K562 (cell line): ENCODE results near the gene NQO2. TPM values are rescaled to one million over a fixed set of nuclear protein-coding genes. Genes with fewer than 3 reads are reported as not detected.

ENCODE experiments used
- CBX2 ChIP-seq: fragments of 200-600 bp; sonication (generic); IDR thresholded peaks from one replicate; pipeline ENCODE4 v1.6.1; 2012; ENCODE audit warnings: mild to moderate bottlenecking, low read length, inconsistent platforms; ENCODE audit not compliant: insufficient read depth, poor library complexity, severe bottlenecking
- CHD1 ChIP-seq: fragments of 200-600 bp; sonication (generic); IDR thresholded peaks from one replicate; pipeline ENCODE4 v1.6.1; 2012; ENCODE audit warnings: mild to moderate bottlenecking, moderate library complexity, low read length, inconsistent platforms
- DPF2 ChIP-seq: fragments of 450-650 bp; IDR thresholded peaks from 2 replicates; pipeline ENCODE4 v1.6.1; 2016
- LARP7 ChIP-seq: fragments of 450-650 bp; IDR thresholded peaks from 2 replicates; pipeline ENCODE4 v1.6.1; 2016
- NELFE ChIP-seq: IDR thresholded peaks from 2 replicates; pipeline ENCODE4 v1.6.1; 2011; ENCODE audit warnings: mild to moderate bottlenecking; ENCODE audit not compliant: insufficient read depth, insufficient read length
- NFIX ChIP-seq: fragments of 250-450 bp; sonication (Bioruptor Pico); IDR thresholded peaks from 2 replicates; pipeline ENCODE4 v1.4.0; 2020; ENCODE audit warnings: low read depth, mild to moderate bottlenecking, moderate library complexity
- PCBP2 ChIP-seq: fragments of 200-400 bp; formaldehyde crosslinking; IDR thresholded peaks from 2 replicates; pipeline ENCODE4 v1.6.1; 2018; ENCODE audit warnings: low read length, low read depth, mild to moderate bottlenecking, moderate library complexity; ENCODE audit not compliant: poor library complexity, severe bottlenecking
- SIRT6 ChIP-seq: IDR thresholded peaks from one replicate; pipeline ENCODE4 v1.6.1; 2012; ENCODE audit warnings: low read depth, mild to moderate bottlenecking, control low read depth, inconsistent platforms, low read length, moderate library complexity
- SUPT5H ChIP-seq: fragments of 450-650 bp; IDR thresholded peaks from 2 replicates; pipeline ENCODE4 v1.6.1; 2016
- TSC22D4 ChIP-seq: fragments of 450-650 bp; IDR thresholded peaks from 2 replicates; pipeline ENCODE4 v1.6.1; 2016; ENCODE audit warnings: missing genetic modification characterization, missing biosample characterization, control low read depth
- YY1 ChIP-seq, 3 experiments: IDR thresholded peaks; 2 replicates each; pipeline ENCODE4 v1.6.1; 2011; ENCODE audit warnings: low read length in 2 of 3, mild to moderate bottlenecking in 2 of 3, moderate library complexity in 2 of 3, borderline replicate concordance in 1 of 3, control low read depth in 1 of 3, low read depth in 1 of 3; ENCODE audit not compliant: insufficient read depth in 3 of 3, insufficient replicate concordance in 2 of 3, control insufficient read depth in 1 of 3, insufficient read length in 1 of 3; ENCODE audit errors: extremely low read depth in 1 of 3
- ZNF41 ChIP-seq: fragments of 250-450 bp; sonication (Bioruptor Pico); conservative IDR thresholded peaks from 2 replicates; pipeline ENCODE4 v1.4.0; 2020; ENCODE audit warnings: mild to moderate bottlenecking
- polyA plus RNA-seq, 8 experiments: library from polyadenylated mRNA; depleted of rRNA in 4 of 8; stranded (reverse) in 5 of 8; unstranded in 3 of 8; fragments of >200 nt; fragmentation: Nextera tagmentation in 2 of 8; fragmentation: Illumina TruSeq in 1 of 8; extraction: Ambion mirVana in 2 of 8; extraction: Trizol in 1 of 8; gene quantifications; 2 replicates each; pipeline versions ENCODE4 v1.2.1 to v1.2.3, GENCODE V29; 2011 to 2014; ENCODE audit warnings: inconsistent platforms in 1 of 8, missing spikeins in 1 of 8
- total RNA-seq, 7 experiments: library from RNA; depleted of rRNA in 6 of 7; stranded (reverse); fragments of >200 nt in 6 of 7; fragmentation: Illumina TruSeq in 2 of 7; extraction: Trizol in 2 of 7; gene quantifications; 2 replicates each; pipeline versions ENCODE4 v1.2.1 to v1.2.3, GENCODE V29; 2011 to 2021; ENCODE audit warnings: low replicate concordance in 1 of 7
- TF ChIP-seq, protein P1 (sequence below): fragments of 250-450 bp; sonication (Bioruptor Pico); IDR thresholded peaks from 2 replicates; pipeline ENCODE4 v1.9.0; 2021; ENCODE audit warnings: mild to moderate bottlenecking, inconsistent platforms
- TF ChIP-seq, protein P2 (sequence below): fragments of 450-650 bp; IDR thresholded peaks from 2 replicates; pipeline ENCODE4 v1.6.1; 2016; ENCODE audit warnings: low read depth
- TF ChIP-seq, protein P3 (sequence below), 2 experiments: fragments of 450-650 bp in 1 of 2; sonication (generic) in 1 of 2; formaldehyde crosslinking; conservative IDR thresholded peaks; 2 replicates each; pipeline versions ENCODE4 v1.4.0 to v1.8.1; 2020 to 2022; ENCODE audit warnings: mild to moderate bottlenecking in 1 of 2, missing genetic modification reagents in 1 of 2

Gene NQO2
- total and polyA plus RNA-seq, 9 of the 15 experiments (the other 6 are each of a cell fraction or from before 2014, with no cell fraction given), result 54.6 to 214 (median 116) TPM

DNA sequence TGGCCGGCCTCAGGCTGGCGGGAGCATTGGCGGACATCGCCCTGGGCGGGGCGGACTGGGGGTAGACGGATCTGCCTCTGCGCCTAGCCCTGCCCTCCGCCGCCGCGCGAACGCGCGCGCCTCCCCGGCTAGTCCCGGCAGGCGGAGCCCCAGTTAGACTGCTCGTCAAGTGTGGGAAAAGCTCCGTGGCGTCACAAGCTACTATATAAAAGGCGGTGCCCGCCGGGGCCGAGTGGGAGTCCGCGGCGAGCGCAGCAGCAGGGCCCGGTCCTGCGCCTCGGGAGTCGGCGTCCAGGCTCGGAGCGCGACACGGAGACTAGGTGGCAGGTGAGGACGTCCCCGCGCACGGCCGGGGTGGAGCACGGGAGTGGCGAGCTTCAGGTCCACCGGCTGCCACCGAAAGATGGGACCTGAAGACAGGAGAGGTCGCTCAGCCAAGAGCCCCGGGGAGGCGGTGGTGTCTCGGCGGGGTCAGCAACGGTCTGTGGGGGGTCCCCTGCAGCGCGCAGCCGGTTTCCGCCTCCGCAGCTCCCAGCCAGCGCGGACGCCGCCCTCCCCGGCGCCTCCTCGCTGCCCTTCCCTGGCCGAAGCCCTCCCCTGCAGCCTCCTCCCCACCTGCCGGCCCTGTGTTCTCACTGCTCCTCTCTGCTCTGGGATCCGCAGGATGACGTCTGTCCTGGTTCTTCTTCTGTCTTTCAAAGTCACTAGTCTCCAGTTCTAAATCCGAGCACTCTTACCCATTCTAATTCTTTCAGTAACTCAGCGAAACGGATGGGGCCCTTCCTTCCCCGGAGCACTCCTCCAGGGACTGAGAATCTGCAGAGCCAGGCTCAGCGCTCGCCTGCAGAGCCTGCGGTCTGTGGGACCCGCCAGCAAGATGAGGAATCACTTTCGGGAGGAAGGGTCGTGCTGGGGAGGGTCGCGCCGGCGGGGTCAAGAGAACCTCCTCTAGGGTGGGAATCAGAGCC, 64.3 kb downstream of the NQO2 start (continued):
- no peak for TF ChIP-seq YY1 (IDR thresholded peaks at IDR 0.05; ENCODE audit: borderline replicate concordance in 1 of 3, control insufficient read depth in 1 of 3, extremely low read depth in 1 of 3, insufficient read depth in 3 of 3, insufficient read length in 1 of 3, insufficient replicate concordance in 2 of 3, low read depth in 1 of 3, low read length in 2 of 3)
- TF ChIP-seq, protein P1, sequence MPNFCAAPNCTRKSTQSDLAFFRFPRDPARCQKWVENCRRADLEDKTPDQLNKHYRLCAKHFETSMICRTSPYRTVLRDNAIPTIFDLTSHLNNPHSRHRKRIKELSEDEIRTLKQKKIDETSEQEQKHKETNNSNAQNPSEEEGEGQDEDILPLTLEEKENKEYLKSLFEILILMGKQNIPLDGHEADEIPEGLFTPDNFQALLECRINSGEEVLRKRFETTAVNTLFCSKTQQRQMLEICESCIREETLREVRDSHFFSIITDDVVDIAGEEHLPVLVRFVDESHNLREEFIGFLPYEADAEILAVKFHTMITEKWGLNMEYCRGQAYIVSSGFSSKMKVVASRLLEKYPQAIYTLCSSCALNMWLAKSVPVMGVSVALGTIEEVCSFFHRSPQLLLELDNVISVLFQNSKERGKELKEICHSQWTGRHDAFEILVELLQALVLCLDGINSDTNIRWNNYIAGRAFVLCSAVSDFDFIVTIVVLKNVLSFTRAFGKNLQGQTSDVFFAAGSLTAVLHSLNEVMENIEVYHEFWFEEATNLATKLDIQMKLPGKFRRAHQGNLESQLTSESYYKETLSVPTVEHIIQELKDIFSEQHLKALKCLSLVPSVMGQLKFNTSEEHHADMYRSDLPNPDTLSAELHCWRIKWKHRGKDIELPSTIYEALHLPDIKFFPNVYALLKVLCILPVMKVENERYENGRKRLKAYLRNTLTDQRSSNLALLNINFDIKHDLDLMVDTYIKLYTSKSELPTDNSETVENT (CRISPR knock-in tag), result peak; percentile 85; the same call in 1 of the 2 replicates
- TF ChIP-seq CHD1, result peak; percentile 79
- no peak for TF ChIP-seq NFIX (CRISPR knock-in tag)
- TF ChIP-seq TSC22D4 (tag), result no peak
- TF ChIP-seq DPF2, result no peak
- TF ChIP-seq, protein P2, sequence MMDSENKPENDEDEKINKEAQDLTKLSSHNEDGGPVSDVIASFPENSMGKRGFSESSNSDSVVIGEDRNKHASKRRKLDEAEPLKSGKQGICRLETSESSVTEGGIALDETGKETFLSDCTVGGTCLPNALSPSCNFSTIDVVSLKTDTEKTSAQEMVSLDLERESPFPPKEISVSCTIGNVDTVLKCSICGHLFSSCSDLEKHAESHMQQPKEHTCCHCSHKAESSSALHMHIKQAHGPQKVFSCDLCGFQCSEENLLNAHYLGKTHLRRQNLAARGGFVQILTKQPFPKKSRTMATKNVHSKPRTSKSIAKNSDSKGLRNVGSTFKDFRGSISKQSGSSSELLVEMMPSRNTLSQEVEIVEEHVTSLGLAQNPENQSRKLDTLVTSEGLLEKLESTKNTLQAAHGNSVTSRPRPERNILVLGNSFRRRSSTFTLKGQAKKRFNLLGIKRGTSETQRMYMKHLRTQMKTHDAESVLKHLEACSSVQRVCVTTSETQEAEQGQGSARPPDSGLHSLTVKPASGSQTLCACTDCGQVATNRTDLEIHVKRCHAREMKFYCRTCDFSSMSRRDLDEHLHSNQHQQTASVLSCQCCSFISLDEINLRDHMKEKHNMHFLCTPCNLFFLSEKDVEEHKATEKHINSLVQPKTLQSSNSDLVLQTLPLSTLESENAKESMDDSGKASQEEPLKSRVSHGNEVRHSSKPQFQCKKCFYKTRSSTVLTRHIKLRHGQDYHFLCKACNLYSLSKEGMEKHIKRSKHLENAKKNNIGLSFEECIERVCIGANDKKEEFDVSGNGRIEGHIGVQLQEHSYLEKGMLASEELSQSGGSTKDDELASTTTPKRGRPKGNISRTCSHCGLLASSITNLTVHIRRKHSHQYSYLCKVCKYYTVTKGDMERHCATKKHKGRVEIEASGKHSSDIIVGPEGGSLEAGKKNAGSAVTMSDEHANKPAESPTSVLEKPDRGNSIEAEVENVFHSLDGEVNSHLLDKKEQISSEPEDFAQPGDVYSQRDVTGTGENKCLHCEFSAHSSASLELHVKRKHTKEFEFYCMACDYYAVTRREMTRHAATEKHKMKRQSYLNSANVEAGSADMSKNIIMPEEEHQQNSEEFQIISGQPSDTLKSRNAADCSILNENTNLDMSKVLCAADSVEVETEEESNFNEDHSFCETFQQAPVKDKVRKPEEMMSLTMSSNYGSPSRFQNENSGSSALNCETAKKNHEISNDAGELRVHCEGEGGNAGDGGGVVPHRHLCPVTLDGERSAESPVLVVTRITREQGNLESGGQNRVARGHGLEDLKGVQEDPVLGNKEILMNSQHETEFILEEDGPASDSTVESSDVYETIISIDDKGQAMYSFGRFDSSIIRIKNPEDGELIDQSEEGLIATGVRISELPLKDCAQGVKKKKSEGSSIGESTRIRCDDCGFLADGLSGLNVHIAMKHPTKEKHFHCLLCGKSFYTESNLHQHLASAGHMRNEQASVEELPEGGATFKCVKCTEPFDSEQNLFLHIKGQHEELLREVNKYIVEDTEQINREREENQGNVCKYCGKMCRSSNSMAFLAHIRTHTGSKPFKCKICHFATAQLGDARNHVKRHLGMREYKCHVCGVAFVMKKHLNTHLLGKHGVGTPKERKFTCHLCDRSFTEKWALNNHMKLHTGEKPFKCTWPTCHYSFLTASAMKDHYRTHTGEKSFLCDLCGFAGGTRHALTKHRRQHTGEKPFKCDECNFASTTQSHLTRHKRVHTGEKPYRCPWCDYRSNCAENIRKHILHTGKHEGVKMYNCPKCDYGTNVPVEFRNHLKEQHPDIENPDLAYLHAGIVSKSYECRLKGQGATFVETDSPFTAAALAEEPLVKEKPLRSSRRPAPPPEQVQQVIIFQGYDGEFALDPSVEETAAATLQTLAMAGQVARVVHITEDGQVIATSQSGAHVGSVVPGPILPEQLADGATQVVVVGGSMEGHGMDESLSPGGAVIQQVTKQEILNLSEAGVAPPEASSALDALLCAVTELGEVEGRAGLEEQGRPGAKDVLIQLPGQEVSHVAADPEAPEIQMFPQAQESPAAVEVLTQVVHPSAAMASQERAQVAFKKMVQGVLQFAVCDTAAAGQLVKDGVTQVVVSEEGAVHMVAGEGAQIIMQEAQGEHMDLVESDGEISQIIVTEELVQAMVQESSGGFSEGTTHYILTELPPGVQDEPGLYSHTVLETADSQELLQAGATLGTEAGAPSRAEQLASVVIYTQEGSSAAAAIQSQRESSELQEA, result no peak
- no peak for TF ChIP-seq CBX2
- TF ChIP-seq PCBP2, result no peak
- TF ChIP-seq SIRT6, result no peak
- TF ChIP-seq, protein P3, sequence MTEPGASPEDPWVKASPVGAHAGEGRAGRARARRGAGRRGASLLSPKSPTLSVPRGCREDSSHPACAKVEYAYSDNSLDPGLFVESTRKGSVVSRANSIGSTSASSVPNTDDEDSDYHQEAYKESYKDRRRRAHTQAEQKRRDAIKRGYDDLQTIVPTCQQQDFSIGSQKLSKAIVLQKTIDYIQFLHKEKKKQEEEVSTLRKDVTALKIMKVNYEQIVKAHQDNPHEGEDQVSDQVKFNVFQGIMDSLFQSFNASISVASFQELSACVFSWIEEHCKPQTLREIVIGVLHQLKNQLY (CRISPR knock-in tag; conservative IDR thresholded peaks at IDR 0.05), result peak in 1 of 2 experiments; percentile 71; a peak in 1 of 4 replicates
- peak; percentile 94 for TF ChIP-seq SUPT5H
- TF ChIP-seq ZNF41, result no peak
- TF ChIP-seq LARP7, result no peak
- no peak for TF ChIP-seq NELFE
